HUES6 (cell line): ENCODE data around the gene NMD3.

ENCODE experiments used
- H3K27ac ChIP-seq: 2 replicates; pipeline ENCODE4 v1.7.0; 2013; ENCODE audit warnings: low read depth, mild to moderate bottlenecking, low read length, inconsistent platforms
- H3K27me3 ChIP-seq: 2 replicates; pipeline ENCODE4 v1.6.1; 2013; ENCODE audit warnings: low read length; ENCODE audit not compliant: control insufficient read depth, insufficient read depth
- H3K36me3 ChIP-seq: 2 replicates; pipeline ENCODE4 v1.6.1; 2013; ENCODE audit warnings: low read length; ENCODE audit not compliant: control insufficient read depth, insufficient read depth
- H3K4me1 ChIP-seq: 2 replicates; pipeline ENCODE4 v1.6.1; 2013; ENCODE audit warnings: low read length; ENCODE audit not compliant: control insufficient read depth, insufficient read depth
- H3K4me3 ChIP-seq: 2 replicates; pipeline ENCODE4 v1.5.1; 2013; ENCODE audit warnings: low read depth, low read length
- H3K9ac ChIP-seq: one replicate; pipeline ENCODE4 v1.6.1; 2013; ENCODE audit warnings: mild to moderate bottlenecking, low read length
- H3K9me3 ChIP-seq: 2 replicates; pipeline ENCODE4 v1.6.1; 2013; ENCODE audit warnings: low read depth, low read length; ENCODE audit not compliant: control insufficient read depth, insufficient read depth

Gene NMD3

GRCh38 chr3:161284989-161285388, 63.9 kb downstream of the NMD3 start:
- H3K9ac ChIP-seq: no peak overlapping the region
- no peaks in the 10 kb centered on the region for H3K27me3 ChIP-seq
- H3K4me3 ChIP-seq: no peak overlapping the region
- H3K36me3 ChIP-seq: no peaks in the 10 kb centered on the region
- H3K27ac ChIP-seq: no peak overlapping the region
- H3K4me1 ChIP-seq: no peaks in the 10 kb centered on the region
- H3K9me3 ChIP-seq: 0 out of 2 replicates have a peak, but pooled peaks cover 3% of the 10 kb centered on the region

DNA sequence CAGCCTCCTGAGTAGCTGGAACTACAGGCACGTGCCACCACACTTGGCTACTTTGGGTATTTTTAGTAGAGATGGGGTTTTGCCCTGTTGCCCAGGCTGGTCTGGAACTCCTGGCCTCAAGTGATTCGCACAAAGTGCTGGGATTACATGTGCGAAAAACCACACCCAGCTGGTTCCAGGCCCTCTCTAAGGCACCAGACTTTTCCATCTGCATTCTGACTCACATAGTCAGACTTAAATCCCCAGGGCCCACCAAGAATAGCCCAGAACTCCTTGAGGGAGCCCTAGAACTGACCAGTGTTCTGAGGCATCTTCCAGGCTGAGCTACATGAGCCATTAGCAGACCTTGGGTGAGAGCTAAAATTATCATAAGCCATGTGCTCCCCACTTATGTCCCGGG, 68.1 kb downstream of the NMD3 start:
- Histone ChIP-seq H3K4me3 (no peak overlapping the region), H3K27ac (no peak overlapping the region), H3K4me1 (no peaks in the 10 kb centered on the region), H3K36me3 (no peaks in the 10 kb centered on the region), H3K27me3 (no peaks in the 10 kb centered on the region), H3K9ac (no peak overlapping the region), H3K9me3 (no peaks in the 10 kb centered on the region)

- Histone ChIP-seq H3K27ac (no peak overlapping the region), H3K36me3 (no peaks in the 10 kb centered on the region), H3K27me3 (no peaks in the 10 kb centered on the region), H3K4me1 (no peaks in the 10 kb centered on the region), H3K9ac (no peak overlapping the region), H3K9me3 (peaks cover 4% of the 10 kb centered on the region), H3K4me3 (no peak overlapping the region)
Measured at GRCh38 chr3:161291191-161291901, 70.2 kb downstream of the NMD3 start.

GRCh38 chr3:161293381-161293780, 72.3 kb downstream of the NMD3 start:
- no peak overlapping the region for H3K27ac ChIP-seq
- no peaks in the 10 kb centered on the region for H3K4me1 ChIP-seq
- no peak overlapping the region for H3K4me3 ChIP-seq
- no peak overlapping the region for H3K9ac ChIP-seq
- H3K27me3 ChIP-seq: no peaks in the 10 kb centered on the region
- no peaks in the 10 kb centered on the region for H3K36me3 ChIP-seq
- H3K9me3 ChIP-seq: peaks cover 21% of the 10 kb centered on the region

- Histone ChIP-seq H3K9me3 (peaks cover 30% of the 10 kb centered on the region), H3K36me3 (no peaks in the 10 kb centered on the region), H3K27me3 (no peaks in the 10 kb centered on the region), H3K9ac (no peak overlapping the region), H3K27ac (no peak overlapping the region), H3K4me1 (no peaks in the 10 kb centered on the region), H3K4me3 (no peak overlapping the region)
Measured at GRCh38 chr3:161295325-161295724, 74.2 kb downstream of the NMD3 start.

DNA sequence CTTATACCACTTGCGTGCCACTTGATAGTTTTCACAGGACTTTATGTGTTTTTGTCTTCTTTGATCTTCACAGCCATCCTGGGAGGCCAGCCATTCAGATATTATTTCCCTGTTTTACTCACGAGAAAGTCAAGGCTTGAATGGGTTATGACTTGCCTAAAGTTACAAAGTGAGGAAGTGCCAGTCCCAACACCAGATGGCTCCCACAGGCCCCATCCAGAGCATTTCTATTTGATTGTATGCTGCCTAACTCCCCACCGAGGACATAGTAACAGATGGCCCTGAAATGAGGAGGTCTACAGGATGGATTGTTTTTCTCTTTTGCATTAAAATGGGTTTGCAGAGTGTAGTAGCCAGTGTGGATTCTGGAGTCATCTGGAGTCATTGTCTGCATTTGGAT, 75.7 kb downstream of the NMD3 start:
- Histone ChIP-seq H3K4me3 (no peak overlapping the region), H3K27ac (no peak overlapping the region), H3K27me3 (no peaks in the 10 kb centered on the region), H3K9me3 (peaks cover 30% of the 10 kb centered on the region), H3K4me1 (no peaks in the 10 kb centered on the region), H3K36me3 (no peaks in the 10 kb centered on the region), H3K9ac (no peak overlapping the region)
